Colonic mucosa (tissue), 4 donors: Measurements from ENCODE around the gene HDDC2. TPM values are rescaled to one million over a fixed set of nuclear protein-coding genes. Genes with fewer than 3 reads are reported as not detected.

Experiments used
- DNase-seq: peaks from one replicate; pipeline ENCODE4 v3.0.0-alpha.2; 2020
- H3K27ac ChIP-seq: fragments of 200-600 bp; one replicate; pipeline ENCODE4 v1.8.0; 2021
- H3K27me3 ChIP-seq: fragments of 200-600 bp; one replicate; pipeline ENCODE4 v1.8.0; 2021
- H3K36me3 ChIP-seq: fragments of 200-600 bp; one replicate; pipeline ENCODE4 v1.8.0; 2021
- H3K4me1 ChIP-seq: fragments of 200-600 bp; one replicate; pipeline ENCODE4 v1.8.0; 2021; ENCODE audit warnings: mild to moderate bottlenecking
- H3K4me3 ChIP-seq: fragments of 200-600 bp; one replicate; pipeline ENCODE4 v1.8.0; 2021
- H3K9ac ChIP-seq, 2 donors: one replicate each; pipeline ENCODE4 v1.7.0; 2013; ENCODE audit warnings: control low read depth in 2 of 2, low read depth in 2 of 2, low read length in 2 of 2
- H3K9me3 ChIP-seq: fragments of 200-600 bp; one replicate; pipeline ENCODE4 v1.8.0; 2021
- intact Hi-C: fragments of 100-400 bp; cut with DNase I; formaldehyde crosslinking; loops from one replicate; pipeline ENCODE4 v1.14.1; 2022
- total RNA-seq, 2 donors: library from RNA; stranded (reverse); fragmentation: NEBNext Ultra II Directional in 1 of 2; extraction: Animal tissue kit (Norgen Biotek cat#: 25700) in 1 of 2; gene quantifications; one replicate each; pipeline ENCODE4 v1.2.1, GENCODE V29; 2021
- TF ChIP-seq, protein P1 (sequence below): fragments of 200-600 bp; IDR thresholded peaks from one replicate; pipeline ENCODE4 v1.8.0; 2022; ENCODE audit warnings: antibody characterized with exemption, mild to moderate bottlenecking
- donor health status: healthy.
- donor health status: DM: no; HTN: no; CAD: no.
- donor health status: DM: no; HTN: no; CAD: no.

HDDC2 gene
- total RNA-seq, 2 donors from 2014 or later = 39.4 to 44.8 TPM

GRCh38 chr6:125231133-125231532, 70.6 kb downstream of the HDDC2 start:
- peak; percentile 67 for DNase-seq
- H3K27me3 ChIP-seq = no peaks in the 10 kb centered on the region
- H3K4me1 ChIP-seq = no peaks in the 10 kb centered on the region
- no peaks in the 10 kb centered on the region for H3K36me3 ChIP-seq
- no peak overlapping the region for H3K9ac ChIP-seq
- TF ChIP-seq, protein P1, sequence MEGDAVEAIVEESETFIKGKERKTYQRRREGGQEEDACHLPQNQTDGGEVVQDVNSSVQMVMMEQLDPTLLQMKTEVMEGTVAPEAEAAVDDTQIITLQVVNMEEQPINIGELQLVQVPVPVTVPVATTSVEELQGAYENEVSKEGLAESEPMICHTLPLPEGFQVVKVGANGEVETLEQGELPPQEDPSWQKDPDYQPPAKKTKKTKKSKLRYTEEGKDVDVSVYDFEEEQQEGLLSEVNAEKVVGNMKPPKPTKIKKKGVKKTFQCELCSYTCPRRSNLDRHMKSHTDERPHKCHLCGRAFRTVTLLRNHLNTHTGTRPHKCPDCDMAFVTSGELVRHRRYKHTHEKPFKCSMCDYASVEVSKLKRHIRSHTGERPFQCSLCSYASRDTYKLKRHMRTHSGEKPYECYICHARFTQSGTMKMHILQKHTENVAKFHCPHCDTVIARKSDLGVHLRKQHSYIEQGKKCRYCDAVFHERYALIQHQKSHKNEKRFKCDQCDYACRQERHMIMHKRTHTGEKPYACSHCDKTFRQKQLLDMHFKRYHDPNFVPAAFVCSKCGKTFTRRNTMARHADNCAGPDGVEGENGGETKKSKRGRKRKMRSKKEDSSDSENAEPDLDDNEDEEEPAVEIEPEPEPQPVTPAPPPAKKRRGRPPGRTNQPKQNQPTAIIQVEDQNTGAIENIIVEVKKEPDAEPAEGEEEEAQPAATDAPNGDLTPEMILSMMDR = no peak
- no peak overlapping the region for H3K27ac ChIP-seq
- intact Hi-C loops = no loop called here
- no peak overlapping the region for H3K4me3 ChIP-seq
- no peaks in the 10 kb centered on the region for H3K9me3 ChIP-seq

- Histone ChIP-seq H3K27me3 (no peaks in the 10 kb centered on the region), H3K4me1 (no peaks in the 10 kb centered on the region), H3K9me3 (no peaks in the 10 kb centered on the region), H3K9ac (no peak overlapping the region), H3K36me3 (no peaks in the 10 kb centered on the region), H3K27ac (no peak overlapping the region), H3K4me3 (no peak overlapping the region)
- intact Hi-C loops = no loop called here
- TF ChIP-seq, protein P1 = no peak
- DNase-seq = no peak
Measured at GRCh38 chr6:125230674-125231073, 71.1 kb downstream of the HDDC2 start.

DNA sequence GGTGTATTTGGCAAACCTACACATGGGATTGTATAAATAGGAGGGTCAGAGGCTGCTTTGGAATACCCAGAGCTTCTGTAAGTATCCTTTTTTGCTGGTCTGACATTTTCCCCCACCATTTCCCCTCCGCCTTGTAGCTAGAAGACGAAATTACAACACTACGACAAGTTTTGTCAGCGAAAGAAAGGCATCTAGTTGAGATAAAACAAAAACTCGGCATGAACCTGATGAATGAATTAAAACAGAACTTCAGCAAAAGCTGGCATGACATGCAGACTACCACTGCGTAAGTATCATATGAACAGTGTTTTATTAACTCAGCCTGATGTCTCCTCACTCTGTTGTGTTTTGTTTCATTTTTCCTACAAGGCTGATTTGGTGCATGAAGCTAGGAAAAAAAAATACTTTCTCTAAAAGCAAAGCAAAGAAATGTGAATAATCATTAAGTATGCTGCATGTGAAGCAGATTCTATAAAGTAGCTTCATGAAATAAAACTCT, 72.7 kb downstream of the HDDC2 start:
- H3K4me1 ChIP-seq = no peaks in the 10 kb centered on the region
- H3K9ac ChIP-seq = no peak overlapping the region
- H3K27ac ChIP-seq = no peak overlapping the region
- H3K27me3 ChIP-seq = no peaks in the 10 kb centered on the region
- no peak overlapping the region for H3K4me3 ChIP-seq
- no peaks in the 10 kb centered on the region for H3K36me3 ChIP-seq
- DNase-seq = no peak
- intact Hi-C loops = no loop called here
- TF ChIP-seq, protein P1 = no peak
- H3K9me3 ChIP-seq = no peaks in the 10 kb centered on the region

DNA sequence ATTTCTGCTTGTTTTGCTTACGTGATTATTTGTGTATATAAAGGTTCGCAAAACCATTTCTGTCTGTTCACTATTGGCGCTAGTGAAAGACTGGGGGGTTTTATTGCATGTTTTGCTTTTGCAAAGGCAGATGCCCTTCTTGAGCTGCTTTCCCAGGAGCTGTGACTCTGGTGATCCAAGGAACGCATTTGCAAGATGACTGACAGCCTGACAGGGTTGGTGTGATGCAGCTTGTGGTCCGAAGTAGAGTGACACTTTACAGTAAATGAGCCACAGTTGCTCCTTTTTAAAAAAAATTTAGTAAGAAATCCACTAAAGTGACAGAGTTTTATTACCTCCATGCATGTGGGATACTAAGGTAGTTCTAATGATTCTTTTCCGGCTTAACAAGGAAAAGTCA, 74.5 kb downstream of the HDDC2 start:
- intact Hi-C loops = no loop called here
- no peaks in the 10 kb centered on the region for H3K27me3 ChIP-seq
- no peaks in the 10 kb centered on the region for H3K36me3 ChIP-seq
- DNase-seq = no peak
- TF ChIP-seq, protein P1 = no peak
- H3K4me3 ChIP-seq = no peak overlapping the region
- H3K4me1 ChIP-seq = peaks cover 3% of the 10 kb centered on the region
- no peak overlapping the region for H3K27ac ChIP-seq
- H3K9ac ChIP-seq = no peak overlapping the region
- no peaks in the 10 kb centered on the region for H3K9me3 ChIP-seq

Other genes starting within 250 kb of the HDDC2 start
- 10 to 100 TPM; 15.5 to 16.9 TPM for gene TPD52L1, start 148.2 kb downstream of the HDDC2 start, total RNA-seq